Measurements from ENCODE around the gene SHOX.

Gene SHOX

DNA sequence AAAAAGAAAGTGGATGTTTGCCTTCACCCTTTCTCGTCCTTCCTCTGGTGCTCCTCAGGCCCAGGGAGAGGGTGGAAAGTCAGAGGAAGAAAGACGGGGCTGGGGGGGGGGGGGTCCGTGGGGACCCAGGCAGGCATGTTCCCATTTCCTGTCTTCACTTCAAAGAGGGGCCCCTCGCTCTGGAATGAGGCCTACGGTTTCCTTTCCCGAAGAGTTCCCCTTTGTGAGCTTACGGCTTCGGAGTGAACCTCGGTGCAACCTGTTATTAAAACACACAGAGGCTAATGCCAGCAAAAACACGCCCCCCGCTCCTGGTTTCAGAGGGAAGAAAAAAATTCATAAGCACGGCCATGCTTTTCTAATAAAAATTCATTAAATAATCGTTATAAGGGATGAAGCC, 40.1 kb downstream of the SHOX start:
- no peak overlapping the region for H3K9ac ChIP-seq (ENCODE audit: low read length)
- no peaks in the 10 kb centered on the region for H3K36me3 ChIP-seq (replicated peaks; ENCODE audit: insufficient read depth, low read length)
- TF ChIP-seq, protein P1, sequence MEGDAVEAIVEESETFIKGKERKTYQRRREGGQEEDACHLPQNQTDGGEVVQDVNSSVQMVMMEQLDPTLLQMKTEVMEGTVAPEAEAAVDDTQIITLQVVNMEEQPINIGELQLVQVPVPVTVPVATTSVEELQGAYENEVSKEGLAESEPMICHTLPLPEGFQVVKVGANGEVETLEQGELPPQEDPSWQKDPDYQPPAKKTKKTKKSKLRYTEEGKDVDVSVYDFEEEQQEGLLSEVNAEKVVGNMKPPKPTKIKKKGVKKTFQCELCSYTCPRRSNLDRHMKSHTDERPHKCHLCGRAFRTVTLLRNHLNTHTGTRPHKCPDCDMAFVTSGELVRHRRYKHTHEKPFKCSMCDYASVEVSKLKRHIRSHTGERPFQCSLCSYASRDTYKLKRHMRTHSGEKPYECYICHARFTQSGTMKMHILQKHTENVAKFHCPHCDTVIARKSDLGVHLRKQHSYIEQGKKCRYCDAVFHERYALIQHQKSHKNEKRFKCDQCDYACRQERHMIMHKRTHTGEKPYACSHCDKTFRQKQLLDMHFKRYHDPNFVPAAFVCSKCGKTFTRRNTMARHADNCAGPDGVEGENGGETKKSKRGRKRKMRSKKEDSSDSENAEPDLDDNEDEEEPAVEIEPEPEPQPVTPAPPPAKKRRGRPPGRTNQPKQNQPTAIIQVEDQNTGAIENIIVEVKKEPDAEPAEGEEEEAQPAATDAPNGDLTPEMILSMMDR (IDR thresholded peaks at IDR 0.05; ENCODE audit: low read length), result no peak
- TF ChIP-seq EZH2 (optimal IDR thresholded peaks at IDR 0.05; ENCODE audit: low read depth, low read length) (no peak), EZH2phosphoT487 (IDR thresholded peaks at IDR 0.05; ENCODE audit: low read length) (no peak)
- no peak overlapping the region for H3K27ac ChIP-seq (ENCODE audit: low read length)
- no peaks in the 10 kb centered on the region for H3K79me2 ChIP-seq (ENCODE audit: low read length)
- H2AFZ ChIP-seq (ENCODE audit: low read length), result no peak overlapping the region
- no peaks in the 10 kb centered on the region for H3K9me3 ChIP-seq (replicated peaks; ENCODE audit: insufficient read depth, low read length)
- no peak for DNase-seq
- no peaks in the 10 kb centered on the region for H3K4me1 ChIP-seq (ENCODE audit: low read length)
- H3K27me3 ChIP-seq (replicated peaks; ENCODE audit: insufficient read depth, low read length), result no peaks in the 10 kb centered on the region; the same call in 1 of the 2 replicates
- no peak overlapping the region for H3K4me3 ChIP-seq (ENCODE audit: low read length)
- no peak overlapping the region for H3K4me2 ChIP-seq (ENCODE audit: low read depth, low read length)
- no peaks in the 10 kb centered on the region for H4K20me1 ChIP-seq (ENCODE audit: insufficient read depth, low read length)
- H3K9me2 ChIP-seq (replicated peaks; ENCODE audit: insufficient read depth, low read length), result no peaks in the 10 kb centered on the region
- no peaks in the 10 kb centered on the region for H3F3A ChIP-seq (ENCODE audit: insufficient read depth, low read length)

DNA sequence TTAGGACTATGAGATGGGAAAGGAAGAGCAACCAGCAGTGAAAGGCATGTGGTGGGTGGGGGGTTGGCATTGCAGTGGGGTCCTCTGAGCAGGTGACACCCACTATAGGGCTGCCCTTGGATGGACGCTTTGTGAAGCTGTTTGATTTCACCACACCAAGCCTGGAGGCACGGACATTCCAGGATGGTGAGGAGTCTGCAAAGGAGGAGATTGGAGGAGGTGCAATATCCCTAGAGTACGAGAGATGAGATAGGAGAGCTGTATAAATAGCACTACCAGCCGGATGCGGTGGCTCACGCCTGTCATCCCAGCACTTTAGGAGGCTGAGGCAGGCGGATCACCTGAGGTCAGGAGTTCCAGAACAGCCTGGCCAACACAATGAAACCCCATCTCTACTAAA, 42.3 kb downstream of the SHOX start:
- no peak overlapping the region for H2AFZ ChIP-seq (ENCODE audit: low read length)
- no peaks in the 10 kb centered on the region for H3K79me2 ChIP-seq (ENCODE audit: low read length)
- no peaks in the 10 kb centered on the region; the same call in 1 of the 2 replicates for H3K27me3 ChIP-seq (replicated peaks; ENCODE audit: insufficient read depth, low read length)
- no peak overlapping the region for H3K27ac ChIP-seq (ENCODE audit: low read length)
- no peak for TF ChIP-seq EZH2 (optimal IDR thresholded peaks at IDR 0.05; ENCODE audit: low read depth, low read length)
- TF ChIP-seq, protein P1 (IDR thresholded peaks at IDR 0.05; ENCODE audit: low read length), result no peak
- no peak for TF ChIP-seq EZH2phosphoT487 (IDR thresholded peaks at IDR 0.05; ENCODE audit: low read length)
- no peaks in the 10 kb centered on the region for H3F3A ChIP-seq (ENCODE audit: insufficient read depth, low read length)
- no peak overlapping the region for H3K9ac ChIP-seq (ENCODE audit: low read length)
- H3K4me1 ChIP-seq (ENCODE audit: low read length), result no peaks in the 10 kb centered on the region
- no peak overlapping the region for H3K4me3 ChIP-seq (ENCODE audit: low read length)
- H3K36me3 ChIP-seq (replicated peaks; ENCODE audit: insufficient read depth, low read length), result no peaks in the 10 kb centered on the region
- no peak overlapping the region for H3K4me2 ChIP-seq (ENCODE audit: low read depth, low read length)
- H3K9me2 ChIP-seq (replicated peaks; ENCODE audit: insufficient read depth, low read length), result no peaks in the 10 kb centered on the region
- H3K9me3 ChIP-seq (replicated peaks; ENCODE audit: insufficient read depth, low read length), result no peaks in the 10 kb centered on the region
- no peaks in the 10 kb centered on the region for H4K20me1 ChIP-seq (ENCODE audit: insufficient read depth, low read length)
- DNase-seq, result no peak

DNA sequence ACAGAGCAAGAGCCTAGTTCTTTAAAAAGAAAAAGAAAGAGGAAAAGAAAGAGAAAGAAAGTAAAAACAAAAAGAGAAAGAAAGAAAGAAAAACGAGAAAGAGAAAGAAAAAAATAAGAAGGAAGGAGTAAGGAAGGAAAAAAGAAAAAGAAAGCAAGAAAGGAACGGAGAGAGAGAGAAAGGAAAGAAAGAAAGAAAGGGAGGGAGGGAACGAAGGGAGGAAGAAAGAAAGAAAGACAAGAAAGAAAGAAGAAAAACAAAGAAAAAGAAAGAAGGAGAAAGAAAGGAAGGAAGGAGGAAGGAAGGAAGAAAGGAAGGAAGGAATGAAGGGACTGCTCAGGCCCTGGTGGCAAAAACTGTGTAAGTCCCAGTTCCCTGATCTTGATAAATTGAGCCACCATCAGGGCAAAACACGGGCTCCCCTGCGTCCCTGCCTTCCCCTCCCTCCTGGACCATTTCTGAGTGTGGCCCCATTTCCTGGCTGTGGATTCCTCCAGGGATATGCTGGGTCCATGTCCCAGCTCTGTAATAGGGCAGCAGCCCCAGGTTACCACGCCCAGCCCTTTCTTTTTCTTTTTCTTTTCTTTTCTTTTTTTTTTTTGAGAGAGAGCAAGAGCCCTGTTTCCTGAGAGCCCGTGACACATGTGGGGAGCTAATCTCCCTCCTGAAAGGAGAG, 44.8 kb downstream of the SHOX start:
- Histone ChIP-seq H3K36me3 (replicated peaks; ENCODE audit: insufficient read depth, low read length) (no peaks in the 10 kb centered on the region), H3K9me2 (replicated peaks; ENCODE audit: insufficient read depth, low read length) (no peaks in the 10 kb centered on the region), H3K27ac (ENCODE audit: low read length) (no peak overlapping the region), H2AFZ (ENCODE audit: low read length) (no peak overlapping the region), H3K9me3 (replicated peaks; ENCODE audit: insufficient read depth, low read length) (no peaks in the 10 kb centered on the region), H4K20me1 (ENCODE audit: insufficient read depth, low read length) (no peaks in the 10 kb centered on the region), H3K27me3 (replicated peaks; ENCODE audit: insufficient read depth, low read length) (no peaks in the 10 kb centered on the region; the same call in 1 of the 2 replicates), H3K4me2 (ENCODE audit: low read depth, low read length) (no peak overlapping the region), H3K4me1 (ENCODE audit: low read length) (no peaks in the 10 kb centered on the region), H3K4me3 (ENCODE audit: low read length) (no peak overlapping the region), H3K79me2 (ENCODE audit: low read length) (no peaks in the 10 kb centered on the region), H3K9ac (ENCODE audit: low read length) (no peak overlapping the region), H3F3A (ENCODE audit: insufficient read depth, low read length) (no peaks in the 10 kb centered on the region)
- TF ChIP-seq EZH2 (optimal IDR thresholded peaks at IDR 0.05; ENCODE audit: low read depth, low read length) (no peak), EZH2phosphoT487 (IDR thresholded peaks at IDR 0.05; ENCODE audit: low read length) (no peak)
- TF ChIP-seq, protein P1 (IDR thresholded peaks at IDR 0.05; ENCODE audit: low read length), result no peak
- DNase-seq, result no peak

Measured in MM.1S (cell line).